ENCODE data around the gene MOSMO. TPM values are rescaled to one million over a fixed set of nuclear protein-coding genes. Genes with fewer than 3 reads are reported as not detected.

Gene MOSMO
- polyA plus RNA-seq, 1 of the 3 experiments (the other 2 are of a cell fraction): 8.0 TPM

GRCh38 chr16:22029632-22030031 is 21.7 kb downstream of the MOSMO start:
- no peak for DNase-seq
- ChIA-PET POLR2A (no interaction called here), CTCF (interaction anchor here (0.7 to 1.2 kb wide), 3 partner anchors 13 to 28 kb away, joined by 3 read pairs; no protein-coding TSS in a partner anchor)
- Histone ChIP-seq H3K27me3 (ENCODE audit: insufficient read depth) (no peaks in the 10 kb centered on the region), H3K4me2 (no peak overlapping the region), H3K79me2 (ENCODE audit: insufficient read depth) (peaks cover 77% of the 10 kb centered on the region), H3F3A (replicated peaks; ENCODE audit: insufficient read depth) (peaks cover 12% of the 10 kb centered on the region), H4K20me1 (ENCODE audit: insufficient read depth) (peaks cover 11% of the 10 kb centered on the region), H3K9me2 (no peaks in the 10 kb centered on the region), H3K27ac (ENCODE audit: low read depth in 2 of 2, low read length in 1 of 2) (no peak overlapping the region), H3K4me1 (ENCODE audit: control insufficient read depth in 1 of 2, insufficient read depth in 2 of 2, low read depth in 1 of 2, low read length in 1 of 2) (peaks cover 0 to 17% of the 10 kb centered on the region in 2 experiments; a peak in 1 of 4 replicates), H3K9me3 (no peaks in the 10 kb centered on the region), H3K36me3 (replicated peaks in 1 of 2; ENCODE audit: control insufficient read depth in 1 of 2, insufficient read depth in 2 of 2, low read length in 1 of 2) (peaks cover 0 to 19% of the 10 kb centered on the region in 2 experiments), H3K9ac (no peak overlapping the region), H2AFZ (ENCODE audit: low read depth) (no peak overlapping the region), H3K4me3 (ENCODE audit: low read depth in 2 of 2, low read length in 1 of 2) (no peak overlapping the region)
- TF ChIP-seq SMC3 (IDR thresholded peaks at IDR 0.05; ENCODE audit: low read depth, low read length) (no peak), CTCF (IDR thresholded peaks at IDR 0.05) (no peak), POLR2AphosphoS5 (IDR thresholded peaks at IDR 0.05; ENCODE audit: low read depth, low read length) (no peak), USF2 (IDR thresholded peaks at IDR 0.05; ENCODE audit: borderline replicate concordance, low read depth, low read length) (no peak), YY1 (IDR thresholded peaks at IDR 0.05; ENCODE audit: low read depth) (no peak), USF1 (IDR thresholded peaks at IDR 0.05; ENCODE audit: borderline replicate concordance, low read depth) (no peak), ZBTB33 (IDR thresholded peaks at IDR 0.05; ENCODE audit: borderline replicate concordance, low read depth) (no peak), RAD21 (IDR thresholded peaks at IDR 0.05; ENCODE audit: low read length) (no peak), RFX5 (IDR thresholded peaks at IDR 0.05; ENCODE audit: low read length) (no peak), MXI1 (IDR thresholded peaks at IDR 0.05; ENCODE audit: low read depth, low read length) (no peak), SIN3A (IDR thresholded peaks at IDR 0.05; ENCODE audit: borderline replicate concordance, low read depth, low read length) (no peak), EZH2phosphoT487 (IDR thresholded peaks at IDR 0.05; ENCODE audit: borderline replicate concordance, low read depth) (no peak), IRF3 (IDR thresholded peaks at IDR 0.05; ENCODE audit: low read depth, low read length) (no peak), CHD2 (IDR thresholded peaks at IDR 0.05; ENCODE audit: low read length, partially characterized antibody) (no peak), REST (IDR thresholded peaks at IDR 0.05; ENCODE audit: low read depth, low read length) (no peak), RXRA (IDR thresholded peaks at IDR 0.05; ENCODE audit: borderline replicate concordance, low read depth) (no peak), MEF2A (IDR thresholded peaks at IDR 0.05; ENCODE audit: borderline replicate concordance, low read depth) (no peak), PBX3 (IDR thresholded peaks at IDR 0.05) (no peak)
- 92% methylated on average over 4 of the region's 4 CpGs for WGBS (ENCODE audit: low lambda C conversion rate)
